Brain microvascular endothelial cell (primary cell): ENCODE results near the gene MAMDC2.

Experiments used
- DNase-seq: peaks from one replicate; pipeline ENCODE4 v3.0.0-alpha.2; 2020
- H3K27ac ChIP-seq: fragments of 250-450 bp; sonication (Bioruptor Pico); 2 replicates; pipeline ENCODE4 v1.5.1; 2020; ENCODE audit warnings: mild to moderate bottlenecking, moderate library complexity
- H3K27me3 ChIP-seq: fragments of 250-450 bp; sonication (Bioruptor Pico); replicated peaks from 2 replicates; pipeline ENCODE4 v1.5.1; 2020; ENCODE audit warnings: mild to moderate bottlenecking
- H3K36me3 ChIP-seq: fragments of 250-450 bp; sonication (Bioruptor Pico); replicated peaks from 2 replicates; pipeline ENCODE4 v1.5.1; 2020; ENCODE audit warnings: mild to moderate bottlenecking
- H3K4me3 ChIP-seq: 2 replicates; pipeline ENCODE4 v1.5.1; 2011; ENCODE audit warnings: low read depth, mild to moderate bottlenecking, control low read depth, low read length, moderate library complexity
- CTCF ChIP-seq: IDR thresholded peaks from 2 replicates; pipeline ENCODE4 v1.5.1; 2011; ENCODE audit warnings: low read depth, mild to moderate bottlenecking, moderate library complexity, low read length, control low read depth, inconsistent platforms; ENCODE audit errors: missing control alignments
- in situ Hi-C: cut with HindIII; loops from 2 replicates; pipeline ENCODE4 v1.10.0; 2017; ENCODE audit warnings: low sequenced_read_pairs, low pct_ligation_motif_present

The MAMDC2 gene

GRCh38 chr9:70127036-70127435, 83.4 kb downstream of the MAMDC2 start:
- no peak for DNase-seq
- Histone ChIP-seq H3K27me3 (no peaks in the 10 kb centered on the region), H3K27ac (no peak overlapping the region), H3K4me3 (no peak overlapping the region), H3K36me3 (no peaks in the 10 kb centered on the region)
- no peak for TF ChIP-seq CTCF
- in situ Hi-C loops = no loop called here

- Histone ChIP-seq H3K4me3 (no peak overlapping the region), H3K27ac (no peak overlapping the region), H3K36me3 (no peaks in the 10 kb centered on the region), H3K27me3 (no peaks in the 10 kb centered on the region)
- in situ Hi-C loops = no loop called here
- TF ChIP-seq CTCF = no peak
- DNase-seq = no peak
These were observed 84.1 kb downstream of the MAMDC2 start for GRCh38 chr9:70127540-70128416.

- Histone ChIP-seq H3K27me3 (no peaks in the 10 kb centered on the region), H3K4me3 (no peak overlapping the region), H3K36me3 (no peaks in the 10 kb centered on the region), H3K27ac (no peak overlapping the region)
- in situ Hi-C loops = no loop called here
- DNase-seq = no peak
- no peak for TF ChIP-seq CTCF
These were observed 86.6 kb downstream of the MAMDC2 start for GRCh38 chr9:70130266-70130665.

GRCh38 chr9:70131296-70131695, 87.6 kb downstream of the MAMDC2 start:
- DNase-seq = no peak
- no peaks in the 10 kb centered on the region for H3K36me3 ChIP-seq
- TF ChIP-seq CTCF = no peak
- H3K27me3 ChIP-seq = no peaks in the 10 kb centered on the region
- H3K27ac ChIP-seq = no peak overlapping the region
- in situ Hi-C loops = no loop called here
- no peak overlapping the region for H3K4me3 ChIP-seq

GRCh38 chr9:70133253-70134208, 89.9 kb downstream of the MAMDC2 start:
- Histone ChIP-seq H3K36me3 (no peaks in the 10 kb centered on the region), H3K4me3 (no peak overlapping the region), H3K27ac (no peak overlapping the region), H3K27me3 (no peaks in the 10 kb centered on the region)
- TF ChIP-seq CTCF = no peak
- in situ Hi-C loops = no loop called here
- DNase-seq = no peak
